ENCODE results near the gene DISC1. TPM values are rescaled to one million over a fixed set of nuclear protein-coding genes. Genes with fewer than 3 reads are reported as not detected.

The DISC1 gene
- total and polyA plus RNA-seq, 5 donors: 2.3 to 7.4 (median 4.6) TPM

GRCh38 chr1:231605149-231606100 lies 21.2 kb upstream of the DISC1 start:
- ATAC-seq: no peak
- intact Hi-C loops (cut with DNase I): loop anchor here in 1 of 4 donors (5.0 kb wide), 1 partner anchor 248 kb away; no protein-coding TSS in a partner anchor
- WGBS: 61% methylated on average over 8 of the region's 8 CpGs

GRCh38 chr1:231606712-231607111 lies 19.9 kb upstream of the DISC1 start:
- H3K27ac ChIP-seq (ENCODE audit: low read length): no peak overlapping the region
- no peaks in the 10 kb centered on the region for H3K27me3 ChIP-seq (ENCODE audit: control insufficient read depth, insufficient read depth)
- DNase-seq (no peak), ATAC-seq (no peak)
- H3K4me3 ChIP-seq (ENCODE audit: low read length): no peak overlapping the region
- WGBS: 73% methylated on average over 4 of the region's 4 CpGs
- H3K4me1 ChIP-seq (ENCODE audit: control insufficient read depth, insufficient read depth, low read length): peaks cover 1% of the 10 kb centered on the region
- intact Hi-C loops (cut with DNase I): loop anchor here in 1 of 4 donors (5.0 kb wide), 1 partner anchor 249 kb away; no protein-coding TSS in a partner anchor
- H3K9me3 ChIP-seq (ENCODE audit: control insufficient read depth, low read length): no peaks in the 10 kb centered on the region

More at GRCh38 chr1:231605149-231606100, 21.2 kb upstream of the DISC1 start:
- H3K4me3 ChIP-seq (ENCODE audit: low read length): no peak overlapping the region
- no peaks in the 10 kb centered on the region for H3K27me3 ChIP-seq (ENCODE audit: control insufficient read depth, insufficient read depth)
- no peaks in the 10 kb centered on the region for H3K9me3 ChIP-seq (ENCODE audit: control insufficient read depth, low read length)
- H3K27ac ChIP-seq (ENCODE audit: low read length): no peak overlapping the region
- DNase-seq: no peak
- H3K4me1 ChIP-seq (ENCODE audit: control insufficient read depth, insufficient read depth, low read length): peaks cover 2% of the 10 kb centered on the region

GRCh38 chr1:231610388-231610787 lies 16.2 kb upstream of the DISC1 start:
- DNase-seq: no peak
- WGBS: 94% methylated on average over 2 of the region's 2 CpGs
- intact Hi-C loops (cut with DNase I): no loop called here
- no peak overlapping the region for H3K4me3 ChIP-seq (ENCODE audit: low read length)
- H3K4me1 ChIP-seq (ENCODE audit: control insufficient read depth, insufficient read depth, low read length): no peaks in the 10 kb centered on the region
- no peaks in the 10 kb centered on the region for H3K27me3 ChIP-seq (ENCODE audit: control insufficient read depth, insufficient read depth)
- no peaks in the 10 kb centered on the region for H3K9me3 ChIP-seq (ENCODE audit: control insufficient read depth, low read length)
- ATAC-seq: no peak
- no peak overlapping the region for H3K27ac ChIP-seq (ENCODE audit: low read length)

- intact Hi-C loops (cut with DNase I): no loop called here
- WGBS: 80% methylated on average over 5 of the region's 5 CpGs
- ATAC-seq (no peak), DNase-seq (no peak)
- H3K4me1 ChIP-seq (ENCODE audit: control insufficient read depth, insufficient read depth, low read length): no peaks in the 10 kb centered on the region
- H3K27ac ChIP-seq (ENCODE audit: low read length): no peak overlapping the region
- no peaks in the 10 kb centered on the region for H3K27me3 ChIP-seq (ENCODE audit: control insufficient read depth, insufficient read depth)
- no peaks in the 10 kb centered on the region for H3K9me3 ChIP-seq (ENCODE audit: control insufficient read depth, low read length)
- no peak overlapping the region for H3K4me3 ChIP-seq (ENCODE audit: low read length)
Observed at GRCh38 chr1:231611111-231611510, 15.5 kb upstream of the DISC1 start.

GRCh38 chr1:231611851-231612250 lies 14.7 kb upstream of the DISC1 start:
- H3K4me1 ChIP-seq (ENCODE audit: control insufficient read depth, insufficient read depth, low read length): no peaks in the 10 kb centered on the region
- WGBS: 86% methylated on average over 5 of the region's 5 CpGs
- intact Hi-C loops (cut with DNase I): no loop called here
- H3K9me3 ChIP-seq (ENCODE audit: control insufficient read depth, low read length): no peaks in the 10 kb centered on the region
- H3K27me3 ChIP-seq (ENCODE audit: control insufficient read depth, insufficient read depth): no peaks in the 10 kb centered on the region
- DNase-seq: no peak
- no peak overlapping the region for H3K4me3 ChIP-seq (ENCODE audit: low read length)
- H3K27ac ChIP-seq (ENCODE audit: low read length): no peak overlapping the region
- ATAC-seq: no peak

GRCh38 chr1:231612393-231613089 lies 14.0 kb upstream of the DISC1 start:
- 75% methylated on average over 10 of the region's 10 CpGs for WGBS
- no peaks in the 10 kb centered on the region for H3K4me1 ChIP-seq (ENCODE audit: control insufficient read depth, insufficient read depth, low read length)
- intact Hi-C loops (cut with DNase I): no loop called here
- H3K27me3 ChIP-seq (ENCODE audit: control insufficient read depth, insufficient read depth): no peaks in the 10 kb centered on the region
- ATAC-seq (peak; percentile 50 to 58), DNase-seq (peak in 1 of 3 donors; percentile 69)
- no peaks in the 10 kb centered on the region for H3K9me3 ChIP-seq (ENCODE audit: control insufficient read depth, low read length)
- H3K27ac ChIP-seq (ENCODE audit: low read length): no peak overlapping the region
- no peak overlapping the region for H3K4me3 ChIP-seq (ENCODE audit: low read length)

- Histone ChIP-seq H3K27ac (ENCODE audit: low read length) (no peak overlapping the region), H3K4me1 (ENCODE audit: control insufficient read depth, insufficient read depth, low read length) (no peaks in the 10 kb centered on the region), H3K27me3 (ENCODE audit: control insufficient read depth, insufficient read depth) (no peaks in the 10 kb centered on the region), H3K4me3 (ENCODE audit: low read length) (no peak overlapping the region), H3K9me3 (ENCODE audit: control insufficient read depth, low read length) (no peaks in the 10 kb centered on the region)
- intact Hi-C loops (cut with DNase I): no loop called here
- ATAC-seq (no peak), DNase-seq (no peak)
- WGBS: 57% methylated on average over 7 of the region's 7 CpGs
Observed at GRCh38 chr1:231613419-231614349, 12.9 kb upstream of the DISC1 start.

- H3K4me1 ChIP-seq (ENCODE audit: control insufficient read depth, insufficient read depth, low read length): no peaks in the 10 kb centered on the region
- DNase-seq: no peak
- no peak overlapping the region for H3K4me3 ChIP-seq (ENCODE audit: low read length)
- H3K27ac ChIP-seq (ENCODE audit: low read length): no peak overlapping the region
- H3K27me3 ChIP-seq (ENCODE audit: control insufficient read depth, insufficient read depth): no peaks in the 10 kb centered on the region
- H3K9me3 ChIP-seq (ENCODE audit: control insufficient read depth, low read length): no peaks in the 10 kb centered on the region
- 89% methylated on average over 2 of the region's 2 CpGs for WGBS
- intact Hi-C loops (cut with DNase I): no loop called here
- ATAC-seq: no peak
Observed at GRCh38 chr1:231616667-231617066, 9.9 kb upstream of the DISC1 start.

GRCh38 chr1:231618609-231619256 lies 7.9 kb upstream of the DISC1 start:
- H3K9me3 ChIP-seq (ENCODE audit: control insufficient read depth, low read length): no peaks in the 10 kb centered on the region
- ATAC-seq (peak in 1 of 2 donors; percentile 14), DNase-seq (no peak)
- no peaks in the 10 kb centered on the region for H3K27me3 ChIP-seq (ENCODE audit: control insufficient read depth, insufficient read depth)
- H3K4me3 ChIP-seq (ENCODE audit: low read length): no peak overlapping the region
- H3K27ac ChIP-seq (ENCODE audit: low read length): no peak overlapping the region
- 45% methylated on average over 7 of the region's 7 CpGs for WGBS
- no peaks in the 10 kb centered on the region for H3K4me1 ChIP-seq (ENCODE audit: control insufficient read depth, insufficient read depth, low read length)
- intact Hi-C loops (cut with DNase I): no loop called here

- Histone ChIP-seq H3K4me1 (ENCODE audit: control insufficient read depth, insufficient read depth, low read length) (no peaks in the 10 kb centered on the region), H3K27ac (ENCODE audit: low read length) (no peak overlapping the region), H3K27me3 (ENCODE audit: control insufficient read depth, insufficient read depth) (no peaks in the 10 kb centered on the region), H3K9me3 (ENCODE audit: control insufficient read depth, low read length) (no peaks in the 10 kb centered on the region), H3K4me3 (ENCODE audit: low read length) (no peak overlapping the region)
- intact Hi-C loops (cut with DNase I): no loop called here
- no peak for ATAC-seq
- no peak for DNase-seq
Observed at GRCh38 chr1:231619257-231619634, 7.3 kb upstream of the DISC1 start.

Data from right cardiac atrium (tissue), 5 donors.